Activated CD8-positive, alpha-beta memory T cell treated with anti-CD3 and anti-CD28 coated beads for 36 hours (primary cell): ENCODE results near the gene SLC37A1. TPM values are rescaled to one million over a fixed set of nuclear protein-coding genes. Genes with fewer than 3 reads are reported as not detected.

Source experiments
- CTCF ChIA-PET: fragments of 350-600 bp; sonication (Branson Sonifier 250); formaldehyde crosslinking; loops from one replicate; lab custom pipeline; 2021; ENCODE audit warnings: antibody characterized with exemption; lab: Charles Lee
- POLR2A ChIA-PET: fragments of 350-600 bp; sonication (Branson Sonifier 250); formaldehyde crosslinking; loops from one replicate; lab custom pipeline; 2021; ENCODE audit warnings: antibody characterized with exemption; lab: Charles Lee
- total RNA-seq, 2 experiments: library from RNA; stranded (reverse); gene quantifications; one replicate each; pipeline ENCODE4 v1.2.3, GENCODE V29; 2021

Gene SLC37A1
- total RNA-seq, 2 experiments from 2014 or later = 13.6 to 14.8 TPM

- CTCF ChIA-PET = no interaction called here
- POLR2A ChIA-PET = no interaction called here
Observed at GRCh38 chr21:42548687-42549406, 35.2 kb downstream of the SLC37A1 start.

DNA sequence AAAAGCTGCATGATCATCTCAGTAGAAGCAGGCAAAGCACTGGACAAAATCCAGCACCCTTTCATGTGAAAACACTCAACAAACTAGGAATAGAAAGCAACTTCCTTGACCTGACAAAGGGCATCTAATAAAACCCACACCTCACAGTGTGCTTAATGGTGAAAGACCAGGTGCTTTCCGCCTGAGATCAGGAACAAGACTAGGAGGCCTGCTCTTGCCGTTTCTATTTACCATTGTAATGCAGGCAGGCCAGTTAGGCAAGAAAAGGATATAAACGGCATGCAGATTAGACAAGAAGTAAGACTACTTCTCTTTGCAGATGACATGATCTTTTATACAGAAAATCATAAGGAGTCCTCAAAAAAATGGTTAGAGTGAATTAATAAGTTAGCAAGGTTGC is 37.2 kb downstream of the SLC37A1 start:
- ChIA-PET CTCF (no interaction called here), POLR2A (no interaction called here)

DNA sequence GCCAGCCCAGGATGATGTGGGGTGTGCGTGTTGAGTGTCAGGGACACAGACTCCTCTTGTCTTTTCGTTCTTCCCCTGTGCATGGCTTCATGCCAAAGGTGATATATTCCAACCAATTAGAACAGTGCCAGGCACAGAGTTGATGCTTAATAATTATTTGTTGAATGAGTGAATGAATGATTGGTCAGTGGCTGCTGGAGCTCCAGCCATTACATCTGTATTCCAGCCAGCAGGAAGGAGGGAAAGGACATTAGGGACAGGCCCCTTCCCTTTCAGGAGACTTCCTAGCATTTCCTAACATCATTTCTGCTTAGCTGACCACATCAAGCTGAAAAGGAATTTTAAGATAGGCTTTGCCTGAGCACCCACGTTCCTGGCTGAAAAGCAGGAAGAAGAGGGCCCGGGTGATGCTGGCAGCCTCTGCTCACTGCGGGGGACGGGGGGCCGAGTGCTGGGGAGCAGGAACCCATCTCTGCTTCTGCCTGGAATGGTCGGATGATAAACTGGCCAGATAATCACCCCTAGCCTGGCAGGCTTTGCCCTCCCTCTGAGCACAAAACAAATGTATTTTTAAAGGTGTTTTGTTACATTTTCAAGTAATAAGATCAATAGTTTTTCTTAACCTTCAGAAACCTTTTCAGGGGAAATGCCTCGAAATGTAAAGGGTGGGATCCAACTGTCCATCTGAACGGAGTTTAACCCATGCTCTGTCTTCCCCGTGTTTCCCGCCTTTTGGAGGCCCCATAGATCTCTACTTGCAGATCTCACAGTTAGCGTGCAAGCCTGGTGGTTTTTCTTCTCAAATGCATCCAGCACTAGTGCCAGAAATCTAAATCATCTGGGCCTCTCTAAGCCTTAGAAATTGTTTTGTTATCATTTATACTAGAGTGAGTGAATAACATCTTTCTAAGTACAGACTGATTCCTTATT is 39.0 kb downstream of the SLC37A1 start:
- POLR2A ChIA-PET = no interaction called here
- CTCF ChIA-PET = no interaction called here

DNA sequence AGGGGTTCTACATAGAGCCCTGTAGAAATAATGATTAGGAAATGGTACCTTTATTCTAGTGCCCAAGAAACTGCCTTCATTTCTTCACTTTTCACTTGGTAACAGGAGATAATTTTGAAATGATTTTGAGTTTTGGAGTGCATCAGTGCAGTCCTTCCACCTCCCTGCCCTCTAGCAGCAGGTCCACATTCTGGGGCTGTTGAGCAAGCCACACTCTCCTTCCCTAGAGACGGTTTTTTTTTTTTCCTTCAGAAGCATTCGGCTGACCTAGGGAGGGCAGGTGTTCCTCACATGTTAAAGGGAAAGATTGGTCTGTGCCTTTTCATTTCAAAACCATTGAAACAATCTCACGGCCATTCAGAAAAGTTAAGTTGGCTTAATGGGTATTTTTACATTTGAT is 39.8 kb downstream of the SLC37A1 start:
- ChIA-PET CTCF (no interaction called here), POLR2A (no interaction called here)

DNA sequence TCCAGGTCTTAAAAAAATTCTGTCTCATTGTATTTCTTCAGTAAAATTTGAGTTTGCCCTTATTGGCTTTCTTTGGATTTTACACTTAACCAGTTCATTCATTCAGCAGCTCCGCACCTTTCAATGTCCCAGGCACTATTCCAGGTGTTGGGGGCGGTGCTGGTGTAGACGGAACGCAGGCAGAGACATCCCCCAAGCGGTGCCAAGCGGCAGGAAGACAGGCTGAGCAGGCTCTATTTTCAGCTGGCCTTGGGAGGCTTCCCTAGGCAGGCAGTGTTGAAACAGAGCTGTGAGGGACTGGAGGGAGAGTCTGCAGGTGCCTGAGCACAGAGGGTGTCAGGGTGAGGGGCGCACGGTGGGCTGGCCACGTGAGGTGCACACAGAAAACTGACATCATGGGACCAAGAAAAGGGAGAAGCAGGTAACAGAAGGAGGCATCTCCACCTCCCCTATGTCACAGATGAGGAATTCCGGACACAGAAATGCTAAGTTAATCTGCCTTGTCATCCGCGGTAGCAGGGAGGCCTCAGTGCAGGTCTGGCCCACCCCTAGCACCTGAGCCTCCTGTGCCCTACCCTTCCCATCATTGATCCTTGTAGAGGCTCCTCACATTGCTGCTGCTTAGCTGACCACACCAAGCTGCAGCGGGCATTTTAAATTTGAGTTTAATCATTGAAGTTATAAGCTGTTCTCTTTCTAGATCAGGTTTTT is 40.8 kb downstream of the SLC37A1 start:
- CTCF ChIA-PET = no interaction called here
- POLR2A ChIA-PET = no interaction called here

GRCh38 chr21:42555756-42556438 is 42.2 kb downstream of the SLC37A1 start:
- CTCF ChIA-PET = no interaction called here
- POLR2A ChIA-PET = no interaction called here

DNA sequence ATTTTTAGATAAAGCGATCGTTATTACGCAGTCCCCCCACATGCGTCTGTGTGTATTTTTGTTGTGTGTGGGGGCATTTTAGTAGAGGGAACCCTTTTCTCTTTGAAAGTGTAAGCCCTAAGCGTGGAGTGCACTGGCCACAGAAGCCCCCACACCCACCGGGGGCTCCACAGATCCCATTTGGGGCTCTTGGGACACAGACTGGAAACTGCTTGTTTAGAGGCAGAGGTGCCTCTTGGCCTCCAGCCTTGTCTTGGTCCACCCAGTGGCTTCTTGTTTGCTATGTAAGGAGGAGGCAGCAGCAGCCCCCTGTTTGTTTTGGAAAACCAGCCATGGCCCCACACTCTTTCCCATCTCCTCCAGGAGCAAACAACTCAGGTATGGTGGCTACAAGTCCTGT is 42.8 kb downstream of the SLC37A1 start:
- POLR2A ChIA-PET = no interaction called here

GRCh38 chr21:42556960-42557359 is 43.3 kb downstream of the SLC37A1 start:
- CTCF ChIA-PET = no interaction called here
- POLR2A ChIA-PET = no interaction called here

More for the DNA sequence above, 42.8 kb downstream of the SLC37A1 start:
- CTCF ChIA-PET = no interaction called here

DNA sequence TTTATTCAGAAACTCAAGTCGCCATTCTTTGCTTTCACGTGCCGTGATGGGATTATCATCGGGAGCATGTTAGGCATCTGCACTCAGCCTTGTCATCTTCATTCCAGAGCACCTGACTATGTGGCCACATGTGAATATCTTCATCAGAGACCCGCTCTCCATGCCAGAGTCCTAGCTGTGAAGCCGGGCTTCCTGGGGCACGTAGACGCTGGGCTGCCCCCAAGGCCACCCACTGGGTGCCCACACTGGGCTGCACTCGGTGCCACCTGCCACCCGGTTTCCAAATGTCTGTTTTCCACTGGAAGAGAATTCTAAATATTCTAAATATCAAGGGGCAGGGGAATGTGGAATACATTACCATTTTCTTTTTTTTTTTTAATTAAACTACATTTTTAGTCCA is 43.8 kb downstream of the SLC37A1 start:
- ChIA-PET CTCF (no interaction called here), POLR2A (no interaction called here)

DNA sequence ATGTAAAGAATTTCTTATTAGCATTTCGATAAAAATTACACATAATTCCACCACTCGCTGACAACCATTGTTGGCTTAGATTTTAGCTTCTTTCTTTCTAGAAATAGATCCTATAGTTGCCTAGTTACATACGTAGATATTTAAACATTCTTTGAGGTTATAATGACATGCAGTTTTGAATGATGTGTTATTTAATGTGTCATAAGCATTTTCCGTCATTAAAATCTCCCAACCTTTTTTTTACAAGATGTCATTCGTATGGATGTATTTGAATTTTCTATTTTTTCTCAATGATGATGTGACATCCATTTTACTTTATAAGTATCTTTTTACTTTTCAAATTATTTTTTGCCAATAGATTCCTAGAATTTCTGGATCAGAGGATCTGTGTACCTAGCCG is 44.7 kb downstream of the SLC37A1 start:
- CTCF ChIA-PET = no interaction called here
- POLR2A ChIA-PET = no interaction called here

DNA sequence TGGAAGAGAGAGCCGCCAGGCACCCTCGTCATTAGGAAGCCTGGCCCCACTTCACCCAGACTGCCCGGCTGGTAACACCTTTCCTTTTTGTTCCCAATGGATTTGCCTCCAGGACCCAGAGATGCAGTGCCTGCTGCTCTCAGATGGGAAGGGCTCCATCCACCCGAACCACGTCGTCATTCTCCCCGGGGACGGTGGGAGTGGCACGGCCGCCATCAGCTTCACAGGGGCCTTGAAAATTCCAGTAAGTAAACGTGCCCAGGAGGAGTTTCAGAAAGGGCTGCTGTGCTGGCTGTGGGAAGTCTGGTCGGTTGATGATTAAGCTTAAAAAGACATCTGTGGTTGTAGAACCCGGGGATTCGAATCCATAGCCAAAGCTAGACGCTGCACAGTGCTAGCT is 45.2 kb downstream of the SLC37A1 start:
- ChIA-PET CTCF (no interaction called here), POLR2A (no interaction called here)

GRCh38 chr21:42559326-42559725 is 45.7 kb downstream of the SLC37A1 start:
- ChIA-PET CTCF (no interaction called here), POLR2A (no interaction called here)

DNA sequence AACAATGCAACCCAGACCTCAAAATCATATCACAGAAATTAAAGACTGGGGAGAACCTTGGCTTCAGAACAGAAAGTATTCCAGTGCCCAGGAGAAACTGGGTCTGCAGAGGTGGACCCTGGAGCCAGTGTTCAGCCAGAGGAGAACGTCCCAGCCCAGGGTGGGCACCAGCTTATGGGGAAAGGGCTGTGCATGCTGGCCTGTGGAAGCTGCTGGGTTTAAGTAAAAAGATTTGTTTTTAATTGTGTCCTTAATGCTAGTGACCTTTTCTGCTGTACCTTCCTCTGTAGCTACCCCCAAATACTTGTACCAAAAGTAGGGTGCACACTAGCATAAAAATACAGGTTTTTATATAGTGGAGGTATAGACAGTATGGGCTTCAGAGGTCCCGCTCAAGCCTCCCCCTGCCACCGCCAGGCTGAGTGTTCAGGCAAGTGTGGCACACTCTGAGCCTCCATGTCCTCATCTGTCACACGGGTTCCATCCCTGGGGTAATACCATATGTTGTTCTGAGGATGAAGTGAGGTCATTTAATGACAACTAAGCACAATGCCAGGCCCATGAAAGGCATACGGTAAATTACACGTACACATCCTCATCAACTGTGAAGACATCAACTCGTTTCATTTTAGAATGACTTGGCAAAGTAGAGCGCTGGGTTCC is 47.0 kb downstream of the SLC37A1 start:
- ChIA-PET POLR2A (no interaction called here), CTCF (no interaction called here)

GRCh38 chr21:42561762-42562650 is 48.4 kb downstream of the SLC37A1 start:
- ChIA-PET CTCF (no interaction called here), POLR2A (no interaction called here)

DNA sequence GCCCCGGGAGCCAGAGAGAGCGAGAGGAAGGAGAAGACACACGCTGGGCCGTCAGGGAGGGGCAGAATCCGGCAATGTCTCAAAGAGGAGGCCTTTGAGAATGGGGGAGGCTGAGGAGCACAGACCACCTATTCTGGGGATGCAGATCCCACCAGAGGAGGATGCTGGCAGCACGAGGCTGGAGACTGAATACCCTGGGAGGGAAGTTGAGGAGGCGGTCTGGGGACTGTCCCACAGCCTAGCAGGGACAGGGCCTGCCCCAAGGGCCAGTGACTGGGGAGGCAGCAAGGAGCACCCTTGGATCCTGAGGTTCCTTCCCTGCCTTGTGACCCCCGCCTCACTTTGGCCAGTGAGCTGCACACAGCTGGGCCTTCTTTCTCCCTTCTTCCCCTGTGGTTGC is 49.2 kb downstream of the SLC37A1 start:
- CTCF ChIA-PET = no interaction called here
- POLR2A ChIA-PET = no interaction called here

DNA sequence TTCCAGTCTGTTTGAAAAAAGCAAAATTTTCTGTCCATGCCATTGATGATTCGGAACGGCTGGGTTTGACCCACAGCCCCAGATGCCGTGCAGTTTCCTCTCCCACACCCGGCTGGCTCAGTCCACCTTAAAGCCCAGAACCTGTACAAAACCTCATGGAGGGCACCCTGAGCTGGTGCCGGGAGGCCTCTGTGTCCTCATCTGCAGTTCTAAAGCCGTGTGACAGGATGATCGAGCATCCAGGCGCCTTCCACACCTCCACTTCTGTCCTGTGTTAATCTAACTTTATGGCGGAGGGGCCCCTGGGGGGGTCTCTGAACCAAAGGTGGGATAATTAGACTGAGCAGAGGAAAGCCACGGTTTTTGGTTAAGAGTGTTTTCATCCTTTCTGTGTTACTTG is 49.6 kb downstream of the SLC37A1 start:
- CTCF ChIA-PET = no interaction called here
- POLR2A ChIA-PET = no interaction called here

DNA sequence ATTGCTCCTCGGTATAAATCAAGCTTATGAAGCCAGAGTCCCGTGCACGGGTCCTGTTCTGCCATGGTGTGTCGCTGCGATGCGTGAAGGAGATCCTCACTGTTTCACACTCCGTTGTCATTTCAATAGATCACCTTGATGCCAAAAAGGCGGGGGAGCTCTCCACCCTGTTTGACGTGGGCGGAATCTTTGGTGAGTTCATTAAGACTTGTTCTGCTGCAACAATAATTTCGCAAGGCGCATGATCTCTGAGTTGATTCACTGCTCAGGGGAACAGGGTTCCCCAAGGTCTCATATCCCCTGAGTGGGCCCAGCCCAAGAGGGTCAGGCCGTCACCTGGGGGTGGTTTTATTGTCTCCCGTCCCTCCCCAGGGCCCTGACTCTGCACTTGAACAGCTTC is 50.0 kb downstream of the SLC37A1 start:
- ChIA-PET CTCF (no interaction called here), POLR2A (no interaction called here)

DNA sequence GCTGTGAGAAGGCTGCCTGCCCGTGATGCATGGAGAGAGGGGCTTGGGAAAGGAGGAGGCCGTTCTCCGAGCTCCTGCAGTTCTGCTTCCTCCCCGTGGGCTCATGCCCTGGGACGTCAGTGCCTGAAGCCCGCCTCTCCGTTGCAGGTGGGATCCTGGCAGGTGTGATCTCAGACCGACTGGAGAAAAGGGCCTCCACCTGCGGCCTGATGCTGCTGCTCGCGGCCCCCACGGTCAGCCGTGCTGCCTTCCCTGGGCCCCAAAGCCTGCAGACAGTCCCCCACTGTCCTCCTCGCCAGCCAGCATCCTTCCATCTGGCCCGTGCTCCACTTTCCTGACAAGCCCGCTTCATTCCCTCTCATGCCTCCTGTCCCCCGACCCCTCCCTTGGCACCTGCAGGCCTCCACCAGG is 50.9 kb downstream of the SLC37A1 start:
- CTCF ChIA-PET = no interaction called here
- POLR2A ChIA-PET = no interaction called here
